Stomach (tissue), 9 donors: ENCODE data around the gene CDC42SE2. TPM values are rescaled to one million over a fixed set of nuclear protein-coding genes. Genes with fewer than 3 reads are reported as not detected.

Experiments
- DNase-seq, 2 donors: peaks; one replicate each; pipeline versions ENCODE4 v3.0.0 to v3.0.0-alpha.2; 2013 to 2019
- H3K27ac ChIP-seq, 5 donors: fragments of 200-600 bp in 4 of 5; sonication (generic) in 4 of 5; one replicate each; pipeline ENCODE4 v1.5.1; 2013 to 2019; ENCODE audit warnings: mild to moderate bottlenecking in 1 of 5, moderate library complexity in 1 of 5
- H3K27me3 ChIP-seq, 3 donors: fragments of 200-600 bp; sonication (generic); one replicate each; pipeline ENCODE4 v1.5.1; 2017 to 2019; ENCODE audit warnings: mixed run types in 1 of 3
- H3K36me3 ChIP-seq, 4 donors: fragments of 200-600 bp; sonication (generic); 1 replicate in 3 of 4; 2 replicates in 1 of 4; pipeline ENCODE4 v1.5.1; 2016 to 2019
- H3K4me1 ChIP-seq, 4 donors: fragments of 200-600 bp; sonication (generic); one replicate each; pipeline ENCODE4 v1.5.1; 2016 to 2019
- H3K4me3 ChIP-seq, 4 donors: fragments of 200-600 bp; sonication (generic) in 3 of 4; one replicate each; pipeline ENCODE4 v1.5.1; 2016 to 2019; ENCODE audit warnings: mild to moderate bottlenecking in 1 of 4
- H3K9me3 ChIP-seq, 4 donors: fragments of 200-600 bp; sonication (generic); one replicate each; pipeline ENCODE4 v1.5.1; 2016 to 2019
- EP300 ChIP-seq: sonication (generic); formaldehyde crosslinking; IDR thresholded peaks from one replicate; pipeline ENCODE4 v1.6.1; 2017; ENCODE audit warnings: antibody characterized with exemption
- POLR2A ChIP-seq, 4 donors: fragments of 450-650 bp; IDR thresholded peaks; one replicate each; pipeline ENCODE4 v1.6.1; 2016; ENCODE audit warnings: antibody characterized with exemption in 4 of 4, control low read depth in 2 of 4, mild to moderate bottlenecking in 1 of 4, moderate library complexity in 1 of 4
- POLR2AphosphoS5 ChIP-seq, 3 donors: sonication (generic); formaldehyde crosslinking; IDR thresholded peaks; one replicate each; pipeline ENCODE4 v1.6.1; 2016; ENCODE audit warnings: antibody characterized with exemption in 3 of 3
- WGBS, 5 donors: extraction: QIAGEN DNeasy Blood & Tissue Kit in 3 of 5; methylation state at CpG; one replicate each; pipeline versions ENCODE4 v1.1.5 to v1.1.7; 2013 to 2018; 5-methylcytosine and 5-hydroxymethylcytosine counted together
- intact Hi-C: fragments of 100-400 bp; cut with DNase I; formaldehyde crosslinking; loops from one replicate; pipeline ENCODE4 v1.15.1; 2023; ENCODE audit warnings: low total_unique reads
- polyA plus RNA-seq, 3 donors: library from polyadenylated mRNA; stranded (reverse); fragments of 200-250 nt; gene quantifications; one replicate each; pipeline ENCODE4 v1.2.3, GENCODE V29; 2013
- total RNA-seq, 5 donors: library from RNA; depleted of rRNA; stranded (reverse); fragments of >200 nt; gene quantifications; one replicate each; pipeline versions ENCODE4 v1.1.0 to v1.2.3, GENCODE V29; 2014 to 2016
- TF ChIP-seq, protein P1 (sequence below), 7 experiments: fragments of 450-650 bp in 4 of 7; fragments of 200-600 bp in 3 of 7; sonication (generic) in 3 of 7; IDR thresholded peaks; one replicate each; pipeline ENCODE4 v1.5.1; 2016 to 2019; ENCODE audit warnings: antibody characterized with exemption in 7 of 7, control low read depth in 2 of 7, mild to moderate bottlenecking in 1 of 7
- donor health status: healthy with polysubstance abuse.
- donor health status: Bipolar disorder and iron deficiency.
- donor health status: healthy.

CDC42SE2 gene
- total and polyA plus RNA-seq, 8 donors = 11.0 to 87.9 (median 20.6) TPM

DNA sequence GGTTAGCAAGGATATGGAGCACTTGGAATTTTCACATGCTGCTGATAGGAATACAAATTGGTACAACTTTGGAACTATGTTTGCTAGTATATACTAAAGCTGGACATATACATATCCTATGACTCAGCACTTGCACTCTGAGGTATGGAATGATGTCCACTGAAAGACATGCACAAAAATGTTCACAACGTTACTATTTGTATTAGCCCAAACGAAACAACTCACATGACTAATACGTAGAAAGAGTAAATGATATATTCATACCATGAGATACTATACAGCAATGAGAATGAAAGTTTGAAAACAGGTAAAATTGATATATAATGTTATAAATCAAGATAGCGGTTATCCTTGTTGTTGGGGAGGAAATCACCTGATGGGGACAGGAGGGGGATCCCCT is 45.5 kb upstream of the CDC42SE2 start:
- Histone ChIP-seq H3K4me1 (no peaks in the 10 kb centered on the region), H3K36me3 (no peaks in the 10 kb centered on the region), H3K27me3 (no peaks in the 10 kb centered on the region), H3K27ac (no peak overlapping the region), H3K4me3 (no peak overlapping the region), H3K9me3 (no peaks in the 10 kb centered on the region)
- no peak for TF ChIP-seq EP300
- TF ChIP-seq, protein P1, sequence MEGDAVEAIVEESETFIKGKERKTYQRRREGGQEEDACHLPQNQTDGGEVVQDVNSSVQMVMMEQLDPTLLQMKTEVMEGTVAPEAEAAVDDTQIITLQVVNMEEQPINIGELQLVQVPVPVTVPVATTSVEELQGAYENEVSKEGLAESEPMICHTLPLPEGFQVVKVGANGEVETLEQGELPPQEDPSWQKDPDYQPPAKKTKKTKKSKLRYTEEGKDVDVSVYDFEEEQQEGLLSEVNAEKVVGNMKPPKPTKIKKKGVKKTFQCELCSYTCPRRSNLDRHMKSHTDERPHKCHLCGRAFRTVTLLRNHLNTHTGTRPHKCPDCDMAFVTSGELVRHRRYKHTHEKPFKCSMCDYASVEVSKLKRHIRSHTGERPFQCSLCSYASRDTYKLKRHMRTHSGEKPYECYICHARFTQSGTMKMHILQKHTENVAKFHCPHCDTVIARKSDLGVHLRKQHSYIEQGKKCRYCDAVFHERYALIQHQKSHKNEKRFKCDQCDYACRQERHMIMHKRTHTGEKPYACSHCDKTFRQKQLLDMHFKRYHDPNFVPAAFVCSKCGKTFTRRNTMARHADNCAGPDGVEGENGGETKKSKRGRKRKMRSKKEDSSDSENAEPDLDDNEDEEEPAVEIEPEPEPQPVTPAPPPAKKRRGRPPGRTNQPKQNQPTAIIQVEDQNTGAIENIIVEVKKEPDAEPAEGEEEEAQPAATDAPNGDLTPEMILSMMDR (IDR thresholded peaks at IDR 0.05) = no peak
- TF ChIP-seq POLR2A (IDR thresholded peaks at IDR 0.05) = no peak
- no peak for TF ChIP-seq POLR2AphosphoS5 (IDR thresholded peaks at IDR 0.05)
- DNase-seq = no peak
- 68 to 84% (median 82%) methylated on average over 4 of the region's 4 CpGs for WGBS, 5 donors
- intact Hi-C loops = no loop called here

DNA sequence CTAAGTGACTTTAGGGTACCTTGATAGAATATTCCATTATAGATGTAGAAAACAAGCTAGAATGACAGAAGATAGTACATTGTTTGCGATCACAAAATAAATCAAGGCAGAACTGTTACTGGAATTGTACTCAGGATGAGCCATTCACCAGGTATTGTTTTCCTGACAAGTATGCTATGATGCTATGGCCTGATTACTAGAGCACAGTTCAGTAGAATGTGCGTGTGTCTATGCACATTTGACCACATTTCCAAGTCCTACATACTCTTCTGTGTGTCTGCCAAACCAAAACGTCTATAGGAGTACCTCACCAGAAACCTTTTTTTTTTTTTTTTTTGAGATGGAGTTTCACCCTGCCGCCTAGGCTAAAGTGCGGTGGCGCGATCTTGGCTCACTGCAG is 43.3 kb upstream of the CDC42SE2 start:
- TF ChIP-seq, protein P1 (IDR thresholded peaks at IDR 0.05) = no peak
- TF ChIP-seq POLR2A (IDR thresholded peaks at IDR 0.05) (no peak), EP300 (no peak), POLR2AphosphoS5 (IDR thresholded peaks at IDR 0.05) (no peak)
- no peak overlapping the region for H3K4me3 ChIP-seq
- no peaks in the 10 kb centered on the region for H3K9me3 ChIP-seq
- no peaks in the 10 kb centered on the region for H3K36me3 ChIP-seq
- no peak for DNase-seq
- intact Hi-C loops = no loop called here
- WGBS, 5 donors = 85 to 93% (median 90%) methylated on average over 7 of the region's 7 CpGs
- H3K27me3 ChIP-seq = no peaks in the 10 kb centered on the region
- no peaks in the 10 kb centered on the region for H3K4me1 ChIP-seq
- no peak overlapping the region for H3K27ac ChIP-seq

DNA sequence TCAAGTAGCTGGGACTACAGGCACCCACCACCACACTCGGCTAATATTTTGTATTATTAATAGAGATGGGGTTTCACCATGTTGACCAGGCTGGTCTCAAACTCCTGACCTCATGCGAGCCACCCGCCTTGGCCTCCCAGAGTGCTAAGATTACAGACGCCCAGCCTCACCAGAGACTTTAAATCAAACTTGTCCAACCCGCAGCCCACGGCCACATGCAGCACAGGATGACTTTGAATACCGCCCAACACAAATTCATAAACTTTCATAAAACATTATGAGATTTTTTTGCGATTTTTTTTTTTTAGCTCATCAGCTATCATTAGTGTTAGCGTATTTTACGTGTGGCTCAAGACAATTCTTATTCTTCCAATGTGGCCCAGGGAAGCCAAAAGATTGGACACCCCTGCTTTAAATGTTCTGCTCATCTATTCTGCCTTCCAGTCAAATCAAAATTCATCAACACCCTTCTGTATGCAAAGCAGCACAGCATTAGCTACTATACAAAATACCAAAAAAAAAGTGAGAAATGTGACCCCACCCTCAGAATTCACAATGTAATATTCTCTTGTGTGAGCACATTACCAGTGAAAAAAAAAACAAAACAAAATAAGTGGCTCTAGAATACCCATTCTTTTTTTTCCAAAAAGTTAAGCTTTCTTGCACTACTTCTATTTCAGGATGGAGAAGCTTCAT is 42.7 kb upstream of the CDC42SE2 start:
- no peak overlapping the region for H3K27ac ChIP-seq
- no peak for DNase-seq
- H3K4me3 ChIP-seq = no peak overlapping the region
- no peaks in the 10 kb centered on the region for H3K27me3 ChIP-seq
- intact Hi-C loops = no loop called here
- H3K9me3 ChIP-seq = no peaks in the 10 kb centered on the region
- WGBS, 5 donors = 93 to 96% (median 94%) methylated on average over 10 of the region's 10 CpGs
- no peaks in the 10 kb centered on the region for H3K36me3 ChIP-seq
- TF ChIP-seq, protein P1 (IDR thresholded peaks at IDR 0.05) = no peak
- H3K4me1 ChIP-seq = no peaks in the 10 kb centered on the region

DNA sequence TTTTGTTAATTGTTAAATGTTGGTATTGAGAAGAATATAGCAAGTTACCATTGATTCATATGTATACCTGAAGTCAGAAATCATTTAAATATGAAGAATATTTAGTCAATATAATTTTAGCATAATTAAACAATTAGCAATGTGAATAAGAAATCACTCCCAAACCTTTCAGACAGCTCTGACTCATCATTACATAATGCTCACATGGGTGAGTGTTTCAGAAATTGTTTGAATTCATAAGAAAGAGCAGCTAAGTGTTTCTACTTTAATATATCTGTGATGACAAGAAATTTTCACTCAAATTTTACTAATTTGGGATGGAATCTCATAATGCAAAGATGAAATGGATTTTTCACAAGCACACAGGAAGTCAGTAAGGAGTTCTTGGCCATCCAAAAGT is 42.0 kb upstream of the CDC42SE2 start:
- intact Hi-C loops = no loop called here
- Histone ChIP-seq H3K27me3 (no peaks in the 10 kb centered on the region), H3K4me1 (no peaks in the 10 kb centered on the region), H3K36me3 (no peaks in the 10 kb centered on the region), H3K9me3 (no peaks in the 10 kb centered on the region), H3K27ac (no peak overlapping the region), H3K4me3 (no peak overlapping the region)
- TF ChIP-seq EP300 (no peak), POLR2AphosphoS5 (IDR thresholded peaks at IDR 0.05) (no peak), POLR2A (IDR thresholded peaks at IDR 0.05) (no peak)
- TF ChIP-seq, protein P1 (IDR thresholded peaks at IDR 0.05) = no peak
- DNase-seq = no peak
